Right ventricle myocardium superior (tissue), 1 donor: ENCODE data around the gene TBC1D4. TPM values are rescaled to one million over a fixed set of nuclear protein-coding genes. Genes with fewer than 3 reads are reported as not detected.
"Not testable (repeated sequence)": the region's sequence is repeated elsewhere in the genome, so short reads cannot be mapped to it uniquely, and the experiment has no call there.

ENCODE experiments used
- ATAC-seq: fragments of 200-7000 bp; cut with Tn5 transposase; one replicate; pipeline ENCODE4 v1.9.1; 2020; ENCODE audit warnings: mild to moderate bottlenecking; ENCODE audit not compliant: poor library complexity
- DNase-seq: peaks from one replicate; pipeline ENCODE4 v3.0.0-alpha.2; 2020
- intact Hi-C: fragments of 100-400 bp; cut with DNase I; formaldehyde crosslinking; loops from one replicate; pipeline ENCODE4 v1.11.2; 2022
- total RNA-seq: library from RNA; stranded (reverse); fragmentation: NEBNext Ultra II Directional; extraction: Animal tissue kit (Norgen Biotek cat#: 25700); gene quantifications from one replicate; pipeline ENCODE4 v1.2.1, GENCODE V29; 2021
- donor health status: DM: no; HTN: yes; CAD: no; lungs with severe emphysema.

Gene TBC1D4
- total RNA-seq, 1 donor from 2014 or later = 107 TPM

DNA sequence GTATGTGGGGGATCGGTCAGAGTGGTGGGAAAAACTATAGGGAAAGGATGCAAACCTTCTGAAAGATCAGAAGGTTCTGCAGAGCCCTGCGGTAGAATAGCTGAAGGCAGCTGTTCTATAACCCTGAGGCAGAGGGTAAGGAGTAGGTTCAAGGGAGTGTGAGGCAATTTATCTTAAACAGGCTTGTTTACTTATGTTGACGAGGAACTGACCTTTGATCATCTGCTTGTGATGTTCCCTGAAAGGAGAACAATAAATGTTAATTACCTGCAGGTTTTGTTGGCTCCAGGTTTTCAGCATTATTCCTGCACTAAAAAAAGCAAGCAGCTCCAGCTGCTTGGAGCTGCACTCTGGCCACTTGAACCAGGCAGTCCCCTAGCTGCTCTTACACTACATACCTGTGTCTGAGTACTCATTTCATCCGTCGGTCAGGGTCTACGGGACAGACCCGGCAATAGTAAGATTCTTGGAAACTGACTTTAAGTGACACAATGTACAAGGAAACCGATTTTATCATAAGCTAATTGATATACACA, 202.1 kb downstream of the TBC1D4 start:
- DNase-seq (no peak), ATAC-seq (no peak)
- intact Hi-C loops = no loop called here

DNA sequence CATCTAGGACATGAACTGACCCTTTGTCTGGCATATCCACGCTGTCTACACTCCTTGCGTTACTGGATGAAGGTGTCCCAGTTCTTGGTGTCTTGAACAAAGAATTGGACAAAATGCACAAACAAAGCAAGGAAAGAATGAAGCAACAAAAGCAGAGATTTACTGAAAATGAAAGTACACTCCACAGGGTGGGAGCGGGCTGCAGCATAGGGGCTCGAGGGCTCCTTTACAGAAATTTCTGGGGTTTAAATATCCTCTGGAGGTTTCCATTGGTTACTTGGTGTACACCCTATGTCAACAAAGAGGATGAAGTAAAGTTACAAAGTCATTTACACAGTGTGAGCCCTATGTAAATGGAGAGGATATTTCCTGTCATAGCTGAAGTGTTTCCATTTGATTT, 208.3 kb downstream of the TBC1D4 start:
- not testable (repeated sequence) for ATAC-seq

DNA sequence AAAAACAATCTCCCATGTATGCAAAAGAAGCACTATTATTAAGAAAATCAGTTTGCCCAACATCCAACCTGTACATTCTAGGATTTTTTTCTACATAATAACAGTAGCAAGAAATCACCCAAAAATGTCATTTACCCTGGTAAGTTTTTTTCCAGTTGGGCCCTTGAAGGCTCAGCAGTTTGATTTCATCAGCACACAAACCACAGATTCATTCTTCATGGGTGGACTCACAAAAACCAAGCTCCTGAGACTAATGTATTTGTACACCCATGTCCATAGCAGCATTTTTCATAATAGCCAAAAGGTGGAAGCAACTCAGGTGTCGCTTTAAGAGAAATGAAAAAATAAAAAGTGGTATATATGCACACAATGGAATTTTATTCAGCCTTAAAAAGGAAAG, 210.1 kb downstream of the TBC1D4 start:
- intact Hi-C loops = no loop called here
- no peak for ATAC-seq
- DNase-seq = no peak

More for the DNA sequence above, 208.3 kb downstream of the TBC1D4 start:
- intact Hi-C loops, DNase-seq: not testable (repeated sequence)

DNA sequence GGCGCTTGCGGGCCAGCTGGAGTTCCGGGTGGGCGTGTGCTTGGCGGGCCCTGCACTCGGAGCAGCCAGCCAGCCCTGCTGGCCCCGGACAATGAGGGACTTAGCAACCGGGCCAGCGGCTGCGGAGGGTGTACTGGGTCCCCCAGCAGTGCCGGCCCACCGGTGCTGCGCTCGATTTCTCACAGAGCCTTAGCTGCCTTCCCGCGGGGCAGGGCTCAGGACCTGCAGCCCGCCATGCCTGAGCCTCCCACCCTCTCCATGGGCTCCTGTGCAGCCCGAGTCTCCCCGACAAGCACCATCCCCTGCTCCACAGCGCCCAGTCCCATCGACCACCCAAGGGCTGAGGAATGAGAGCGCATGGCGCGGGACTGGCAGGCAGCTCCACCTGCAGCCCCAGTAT, 213.5 kb downstream of the TBC1D4 start:
- DNase-seq, ATAC-seq, intact Hi-C loops: not testable (repeated sequence)

DNA sequence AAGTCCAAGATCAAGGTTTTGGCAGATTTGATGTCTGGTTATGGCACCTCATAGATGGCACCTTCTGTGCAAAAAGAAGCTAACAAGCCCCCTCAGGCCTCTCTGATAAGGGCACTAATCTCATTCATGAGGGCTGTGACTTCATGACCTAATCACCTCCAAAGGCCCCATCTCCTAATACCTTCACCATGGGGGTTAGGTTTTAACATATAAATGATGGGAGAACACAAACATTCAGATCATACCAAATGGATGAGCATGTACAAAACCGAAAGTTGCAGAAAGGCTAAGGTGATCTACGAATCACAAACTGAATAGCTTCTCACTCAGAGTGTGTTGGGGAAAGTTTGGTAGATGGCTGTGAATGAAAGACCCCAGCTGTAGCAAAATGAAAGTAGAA, 217.4 kb downstream of the TBC1D4 start:
- intact Hi-C loops = no loop called here
- ATAC-seq = no peak
- DNase-seq = no peak

DNA sequence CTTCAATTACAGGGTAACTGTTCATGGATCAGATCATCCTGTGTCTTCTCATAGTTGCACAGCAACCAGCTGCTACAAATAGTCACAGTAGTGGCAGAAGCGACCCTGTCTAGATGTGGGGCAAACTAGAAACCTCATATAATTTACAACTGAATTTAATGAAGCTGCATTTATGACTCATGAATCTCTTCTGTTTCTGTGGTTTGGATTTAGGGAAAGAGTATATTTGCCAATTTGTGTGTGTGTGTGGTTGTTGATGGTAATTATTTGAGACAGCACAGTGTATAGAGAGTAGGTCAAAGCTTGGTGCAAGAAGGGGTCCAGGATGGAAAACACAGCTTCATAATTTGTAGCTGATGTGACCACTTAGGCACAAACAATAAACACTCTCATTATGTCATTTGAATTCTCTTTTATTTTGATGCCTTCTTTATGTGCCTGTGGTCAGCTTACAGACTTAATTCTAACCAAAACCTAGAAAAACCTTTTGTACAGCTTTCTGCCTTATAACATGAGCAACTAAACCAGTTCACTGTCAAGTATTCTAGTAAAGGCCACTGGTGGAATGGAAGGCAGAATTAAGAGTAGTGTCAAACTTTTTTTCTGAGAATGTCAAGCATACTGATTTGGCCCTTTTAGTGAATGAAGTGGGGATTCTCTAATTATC, 218.1 kb downstream of the TBC1D4 start:
- intact Hi-C loops = no loop called here
- ATAC-seq (no peak), DNase-seq (no peak)

DNA sequence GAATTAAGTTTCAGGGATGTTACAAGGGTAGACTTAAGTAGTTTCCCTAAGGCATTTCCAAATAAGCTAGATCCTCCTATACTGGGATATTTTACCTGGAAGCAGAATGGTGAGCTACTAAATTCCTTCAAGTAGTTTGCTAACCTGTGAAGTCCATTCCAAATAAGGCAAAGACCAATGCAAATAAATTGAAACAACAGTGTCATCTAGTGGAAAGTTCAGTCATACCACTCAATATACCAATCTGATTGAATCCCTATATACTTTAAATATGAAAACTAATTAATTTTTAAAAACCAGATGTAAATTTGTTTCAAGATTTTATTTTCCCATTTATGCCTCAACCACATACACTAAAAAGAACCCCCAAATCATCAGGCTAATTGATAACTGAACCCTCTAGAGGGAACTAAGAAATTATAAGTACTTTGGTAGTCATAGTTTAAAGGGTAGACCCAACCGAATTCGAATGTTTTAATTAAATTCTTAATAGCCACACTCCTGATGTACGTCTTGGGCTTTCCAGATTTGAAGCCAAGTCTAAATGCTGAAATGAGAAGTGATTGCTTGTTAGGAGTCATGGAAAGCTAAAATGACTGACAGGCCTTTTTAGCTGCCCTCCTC, 223.7 kb downstream of the TBC1D4 start:
- intact Hi-C loops = no loop called here
- DNase-seq (no peak), ATAC-seq (no peak)

DNA sequence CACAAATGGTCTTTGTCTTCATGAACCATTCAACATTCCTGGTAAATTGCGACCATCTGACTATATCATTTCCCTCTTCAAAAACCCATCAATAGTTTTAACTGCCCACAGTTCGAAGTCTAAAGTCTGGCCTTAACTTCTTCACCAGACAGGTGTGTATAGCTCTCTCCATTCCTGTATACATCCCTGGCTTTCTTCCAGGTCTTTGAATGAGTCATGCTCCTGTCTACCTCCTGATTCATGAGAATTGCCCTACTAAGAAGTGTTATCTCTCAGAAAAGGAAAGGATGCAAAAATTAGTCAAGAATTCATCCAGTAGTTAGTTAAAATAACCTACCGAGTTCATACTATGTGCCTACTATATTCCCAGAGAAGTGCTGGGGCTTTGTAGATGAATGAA, 225.0 kb downstream of the TBC1D4 start:
- no peak for DNase-seq
- intact Hi-C loops = no loop called here
- no peak for ATAC-seq

DNA sequence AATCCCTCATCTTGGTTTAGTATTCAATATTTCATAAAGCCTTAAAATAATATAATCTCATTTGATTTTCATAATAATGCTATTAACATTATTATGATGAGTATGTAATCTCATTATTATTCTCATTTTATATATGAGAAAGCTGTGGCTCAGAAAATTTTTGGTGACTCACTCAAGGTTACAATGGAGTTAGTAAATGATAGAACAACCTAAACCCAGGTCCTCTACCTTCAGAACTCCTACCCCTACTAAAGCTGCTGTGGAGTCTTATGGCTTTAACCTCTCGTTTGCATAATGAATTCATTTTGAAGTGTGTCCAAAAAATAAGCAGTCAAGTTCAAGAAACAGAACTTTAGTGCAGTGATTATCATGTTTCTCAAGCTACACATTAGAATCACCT, 226.3 kb downstream of the TBC1D4 start:
- DNase-seq (no peak), ATAC-seq (no peak)
- intact Hi-C loops = no loop called here

DNA sequence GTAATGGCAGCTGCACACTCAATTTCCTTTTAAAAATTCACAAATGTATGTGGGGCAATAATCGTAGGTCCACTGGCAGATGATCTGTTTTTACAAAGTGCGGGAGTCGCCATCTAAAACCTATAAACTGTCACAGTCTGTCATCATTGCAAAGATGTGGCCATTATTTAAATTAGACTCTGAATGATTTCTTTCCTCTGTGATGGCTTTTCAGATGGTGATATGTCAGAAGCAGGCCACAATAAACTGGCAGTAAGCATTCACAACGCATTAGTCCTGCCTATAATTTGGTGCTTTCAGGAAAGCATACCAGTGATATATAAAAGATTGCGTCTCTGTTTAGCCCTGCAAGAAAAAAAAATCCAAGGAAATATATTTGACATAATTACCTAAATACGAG, 226.8 kb downstream of the TBC1D4 start:
- no peak for ATAC-seq
- intact Hi-C loops = no loop called here
- DNase-seq = no peak

DNA sequence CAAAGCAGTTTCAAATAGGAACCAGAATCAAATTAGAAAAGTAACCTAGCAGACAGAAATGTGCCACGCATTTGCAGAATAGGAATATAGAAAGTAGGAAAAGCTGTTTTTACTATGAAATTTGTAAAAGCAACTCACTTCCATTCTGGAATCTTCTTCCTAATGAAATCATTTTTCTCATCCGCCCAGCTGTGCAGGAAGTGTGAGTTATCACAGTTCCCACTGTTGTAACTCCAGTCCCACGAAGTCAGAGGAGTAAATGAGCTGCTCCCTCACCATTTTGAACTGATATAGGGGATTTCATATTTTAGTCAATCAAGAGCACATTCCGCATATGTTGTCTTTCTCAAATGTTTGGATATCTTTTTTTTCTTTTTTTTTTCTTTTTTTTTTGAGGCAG, 230.8 kb downstream of the TBC1D4 start:
- no peak for ATAC-seq
- no peak for DNase-seq
- intact Hi-C loops = no loop called here

DNA sequence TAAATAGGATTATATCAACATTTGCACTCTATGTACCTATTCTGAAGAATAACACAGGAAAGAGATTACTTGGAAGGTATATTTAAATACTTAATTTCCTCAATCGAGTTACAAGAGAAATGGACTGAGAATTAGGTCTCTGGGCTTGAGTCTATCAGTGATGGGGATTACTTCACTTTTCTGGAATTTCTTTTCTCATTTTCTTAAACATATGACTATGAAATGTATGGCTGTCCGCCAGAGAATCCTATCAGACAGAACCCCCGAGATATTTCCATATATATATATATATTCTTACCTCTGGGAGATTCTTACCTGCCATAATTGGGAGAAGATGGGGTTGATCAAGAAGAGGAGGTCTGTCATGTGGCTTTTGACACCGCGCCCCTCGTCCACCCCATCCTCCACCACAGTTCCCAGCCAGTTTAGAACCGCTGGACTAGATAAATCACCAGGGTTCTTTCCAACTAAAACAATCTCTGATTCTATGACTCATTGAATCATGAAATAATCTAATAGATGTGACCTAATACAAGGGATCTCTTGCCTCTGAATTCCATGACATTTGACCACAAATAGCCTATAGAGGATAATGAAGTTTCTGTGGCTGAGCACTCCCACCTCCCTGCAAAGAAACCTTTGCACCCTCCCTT, 231.3 kb downstream of the TBC1D4 start:
- DNase-seq = no peak
- intact Hi-C loops = no loop called here
- peak; percentile 52 for ATAC-seq

DNA sequence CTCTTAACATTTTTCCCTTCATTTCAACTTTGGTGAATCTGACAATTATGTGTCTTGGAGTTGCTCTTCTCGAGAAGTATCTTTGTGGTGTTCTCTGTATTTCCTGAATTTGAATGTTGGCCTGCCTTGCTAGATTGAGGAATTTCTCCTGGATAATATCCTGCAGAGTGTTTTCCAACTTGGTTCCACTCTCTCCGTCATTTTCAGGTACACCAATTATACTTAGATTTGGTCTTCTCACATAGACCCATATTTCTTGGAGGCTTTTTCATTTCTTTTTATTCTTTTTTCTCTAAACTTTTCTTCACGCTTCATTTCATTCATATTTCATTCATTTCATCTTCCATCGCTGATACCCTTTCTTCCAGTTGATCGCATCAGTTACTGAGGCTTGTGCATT, 236.4 kb downstream of the TBC1D4 start:
- DNase-seq, intact Hi-C loops, ATAC-seq: not testable (repeated sequence)

DNA sequence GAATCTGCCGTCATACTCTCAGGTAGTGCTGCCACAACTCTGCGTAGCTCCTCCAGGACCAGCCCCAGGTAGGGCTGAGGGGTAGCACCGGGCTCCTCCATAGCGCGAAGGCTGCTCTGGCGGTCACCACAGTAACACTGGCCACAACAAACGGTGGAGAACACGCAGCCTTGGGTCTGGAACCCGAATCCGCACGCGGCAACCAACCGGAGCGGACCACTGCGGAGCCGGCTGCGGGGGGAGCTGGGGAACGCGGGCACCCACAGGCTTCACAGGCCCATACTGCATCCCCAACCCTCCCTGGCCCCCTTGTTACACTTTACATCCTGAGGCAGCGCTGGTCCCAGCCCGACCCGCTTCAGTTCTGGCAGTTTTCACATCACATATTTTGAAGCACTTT, 241.7 kb downstream of the TBC1D4 start:
- ATAC-seq, DNase-seq, intact Hi-C loops: not testable (repeated sequence)

DNA sequence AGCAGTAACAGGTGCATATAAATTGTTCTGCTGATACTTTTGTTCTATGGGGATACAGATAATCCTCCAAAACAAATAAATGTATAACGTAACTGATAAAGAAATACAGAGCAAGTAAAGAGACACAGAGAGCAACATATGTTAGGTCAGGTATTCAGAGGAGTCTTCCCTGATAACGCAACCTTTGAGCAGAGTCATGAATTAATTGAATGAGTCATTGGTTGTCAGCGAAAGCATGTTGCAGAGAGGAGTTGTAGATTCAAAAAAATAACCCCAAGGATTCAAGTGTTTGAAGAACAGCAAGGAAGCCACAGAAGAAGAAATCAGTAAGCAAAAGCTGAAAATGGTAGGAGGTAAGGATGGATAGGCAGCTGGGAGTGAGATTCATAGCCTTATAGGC, 245.2 kb downstream of the TBC1D4 start:
- intact Hi-C loops = no loop called here
- ATAC-seq = no peak
- DNase-seq = no peak

Other genes starting within 250 kb of the TBC1D4 start
- 116 TPM for gene COMMD6, start 55.7 kb upstream of the TBC1D4 start, total RNA-seq
- gene UCHL3, start 67.6 kb upstream of the TBC1D4 start, total RNA-seq = 19.5 TPM
- 440 TPM for gene LMO7, start 154.2 kb upstream of the TBC1D4 start, total RNA-seq